AG04449 (cell line): ENCODE results near the gene HARS1.
"Not testable (repeated sequence)": the region's sequence is repeated elsewhere in the genome, so short reads cannot be mapped to it uniquely, and the experiment has no call there.

Experiments used
- CTCF ChIA-PET: fragments of 350-600 bp; formaldehyde crosslinking; extraction: SDS; loops from one replicate; lab custom pipeline; 2021; ENCODE audit warnings: antibody characterized with exemption; lab: Yijun Ruan, JAX
- POLR2A ChIA-PET: fragments of 400-600, 350-600 bp; formaldehyde crosslinking; extraction: SDS; loops from one replicate; lab custom pipeline; 2020; ENCODE audit warnings: antibody characterized with exemption, inconsistent platforms; lab: Yijun Ruan, JAX
- DNase-seq: peaks from one replicate; pipeline ENCODE4 v3.0.0-alpha.2; 2010; ENCODE audit warnings: low read depth, low spot score
- H3K4me3 ChIP-seq: 2 replicates; pipeline ENCODE4 v1.5.1; 2011; ENCODE audit warnings: low read depth, mild to moderate bottlenecking, control low read depth, low read length
- TF ChIP-seq, protein P1 (sequence below): IDR thresholded peaks from one replicate; pipeline ENCODE4 v1.5.1; 2011; ENCODE audit warnings: mild to moderate bottlenecking, moderate library complexity, low read length, control low read depth, inconsistent platforms; ENCODE audit not compliant: insufficient read depth; ENCODE audit errors: missing control alignments

HARS1 gene

DNA sequence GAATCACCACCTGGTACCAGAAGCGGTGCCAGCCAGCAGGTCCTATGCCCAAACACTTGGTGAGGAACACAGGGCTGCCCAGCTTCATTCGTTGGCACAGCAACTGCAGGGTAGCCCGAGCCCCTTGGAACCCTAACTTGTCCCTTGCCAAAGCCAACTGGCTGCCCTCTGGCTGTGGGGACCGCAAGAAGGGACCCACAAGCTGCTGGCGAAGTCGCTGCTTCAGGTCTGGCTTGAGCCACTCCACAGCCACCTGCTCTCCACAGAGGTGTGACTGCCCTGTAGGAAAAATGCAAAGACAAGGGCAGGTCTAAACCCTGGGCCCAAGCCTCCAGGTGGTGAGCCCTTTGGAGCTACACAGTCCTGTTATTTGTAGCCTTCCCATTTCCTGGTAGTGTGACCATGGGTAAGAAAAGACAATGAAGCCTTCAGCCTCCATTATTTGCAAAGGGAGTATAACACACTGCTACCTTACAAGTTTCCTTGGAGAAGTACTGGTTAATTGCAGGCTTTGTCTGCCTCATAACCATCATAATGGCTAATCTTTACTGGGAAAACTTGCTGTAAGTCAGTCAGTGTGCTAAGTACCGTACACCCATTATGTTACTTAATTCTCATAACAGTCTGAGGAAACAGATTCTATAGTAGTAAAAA is 19.6 kb downstream of the HARS1 start:
- POLR2A ChIA-PET = interaction anchor here (1.0 to 1.1 kb wide), 2 partner anchors 19 to 124 kb away, joined by 3 to 4 read pairs; partner anchors contain the start of gene EIF4EBP3
- TF ChIP-seq, protein P1, sequence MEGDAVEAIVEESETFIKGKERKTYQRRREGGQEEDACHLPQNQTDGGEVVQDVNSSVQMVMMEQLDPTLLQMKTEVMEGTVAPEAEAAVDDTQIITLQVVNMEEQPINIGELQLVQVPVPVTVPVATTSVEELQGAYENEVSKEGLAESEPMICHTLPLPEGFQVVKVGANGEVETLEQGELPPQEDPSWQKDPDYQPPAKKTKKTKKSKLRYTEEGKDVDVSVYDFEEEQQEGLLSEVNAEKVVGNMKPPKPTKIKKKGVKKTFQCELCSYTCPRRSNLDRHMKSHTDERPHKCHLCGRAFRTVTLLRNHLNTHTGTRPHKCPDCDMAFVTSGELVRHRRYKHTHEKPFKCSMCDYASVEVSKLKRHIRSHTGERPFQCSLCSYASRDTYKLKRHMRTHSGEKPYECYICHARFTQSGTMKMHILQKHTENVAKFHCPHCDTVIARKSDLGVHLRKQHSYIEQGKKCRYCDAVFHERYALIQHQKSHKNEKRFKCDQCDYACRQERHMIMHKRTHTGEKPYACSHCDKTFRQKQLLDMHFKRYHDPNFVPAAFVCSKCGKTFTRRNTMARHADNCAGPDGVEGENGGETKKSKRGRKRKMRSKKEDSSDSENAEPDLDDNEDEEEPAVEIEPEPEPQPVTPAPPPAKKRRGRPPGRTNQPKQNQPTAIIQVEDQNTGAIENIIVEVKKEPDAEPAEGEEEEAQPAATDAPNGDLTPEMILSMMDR = no peak
- CTCF ChIA-PET = interaction anchor here (1.0 kb wide), 1 partner anchor 10 kb away, joined by 3 read pairs; no protein-coding TSS in a partner anchor

DNA sequence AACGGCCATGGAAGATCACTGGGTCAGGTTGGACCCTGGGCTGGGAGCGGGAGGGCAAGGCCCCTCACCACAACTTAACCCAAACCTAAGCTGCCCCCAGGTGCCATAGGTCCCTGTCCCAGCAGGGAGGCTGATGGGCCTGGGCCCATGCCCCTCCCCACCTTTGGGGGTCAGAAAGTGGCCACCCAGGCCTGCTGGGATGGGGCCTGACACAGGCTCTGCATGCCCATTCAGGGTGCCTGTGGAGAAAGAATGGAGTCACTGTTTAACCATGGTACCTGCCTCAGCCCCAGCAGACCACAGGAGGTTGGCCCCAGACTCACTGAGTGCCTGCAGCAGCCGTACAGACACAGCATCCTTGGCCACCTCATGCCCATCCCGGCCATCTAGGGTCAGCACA is 20.1 kb downstream of the HARS1 start:
- DNase-seq, H3K4me3 ChIP-seq, POLR2A ChIA-PET: not testable (repeated sequence)
- CTCF ChIA-PET = interaction anchor here (1.0 kb wide), 1 partner anchor 11 kb away, joined by 3 read pairs; no protein-coding TSS in a partner anchor

More for the DNA sequence above, 19.6 kb downstream of the HARS1 start:
- no peak overlapping the region for H3K4me3 ChIP-seq
- no peak for DNase-seq

DNA sequence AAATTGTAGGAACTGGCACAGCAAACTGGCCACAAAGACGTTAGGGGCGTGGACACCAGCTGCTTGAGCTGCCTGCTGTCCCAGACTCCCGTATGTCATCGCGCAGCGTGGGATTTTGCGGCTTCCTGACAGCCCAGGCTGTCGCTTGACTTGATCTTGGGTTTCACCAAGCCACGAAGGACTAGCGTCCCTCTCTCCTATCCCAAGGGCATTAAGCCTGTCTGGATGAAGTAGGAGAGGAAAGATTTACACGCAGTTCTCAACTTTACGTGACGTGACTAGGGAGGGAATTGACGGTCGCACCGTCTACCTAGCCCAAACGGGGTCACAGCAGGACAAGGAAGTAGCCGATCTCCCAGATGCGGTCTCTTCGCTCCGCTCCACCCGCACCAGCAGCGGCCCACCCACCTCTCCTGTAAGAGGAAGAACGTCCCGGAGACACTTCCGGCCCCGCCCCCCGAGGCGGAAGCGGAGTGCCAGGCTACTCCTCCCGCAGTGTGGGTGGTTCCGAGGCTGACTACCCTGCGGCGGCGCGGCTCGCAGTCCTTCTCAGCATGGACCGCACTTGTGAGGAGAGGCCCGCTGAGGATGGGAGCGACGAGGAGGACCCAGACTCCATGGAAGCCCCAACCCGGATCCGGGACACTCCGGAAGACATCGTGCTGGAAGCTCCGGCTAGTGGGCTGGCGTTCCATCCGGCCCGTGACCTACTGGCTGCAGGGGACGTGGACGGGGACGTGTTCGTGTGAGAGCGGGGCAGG is 26.6 kb downstream of the HARS1 start, which contains the start of gene WDR55:
Gene WDR55 (plus strand): TSS at position 546 of the 761 bp plus-strand sequence. CDS start 9 bp downstream, at position 555.
- TF ChIP-seq, protein P1 = no peak
- peak within 1 kb of the TSS; percentile 96 for H3K4me3 ChIP-seq
- ChIA-PET CTCF (interaction anchor here (3.7 kb wide), 1 partner anchor 291 kb away, joined by 11 read pairs; no protein-coding TSS in a partner anchor), POLR2A (interaction anchor here (0.5 to 3.5 kb wide), 10 partner anchors 17 to 117 kb away, joined by 3 to 18 read pairs (median 4); partner anchors contain the start of genes APBB3, EIF4EBP3, HARS1 and HARS2)
- peak; percentile 37 for DNase-seq

DNA sequence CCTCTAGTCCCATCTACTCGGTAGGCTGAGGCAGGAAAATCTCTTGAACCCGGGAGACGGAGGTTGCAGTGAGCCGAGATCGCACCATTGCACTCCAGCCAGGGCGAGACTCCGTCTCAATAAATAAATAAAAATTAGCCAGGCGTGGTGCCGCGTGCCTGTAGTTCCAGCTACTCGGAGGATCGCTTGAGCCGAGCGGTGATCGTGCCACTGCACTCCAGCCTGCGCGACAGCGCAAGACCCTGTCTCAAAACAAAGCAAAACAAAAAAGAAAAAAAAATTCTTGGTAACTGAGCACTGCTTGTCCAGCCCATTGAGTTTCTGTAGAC is 27.2 kb downstream of the HARS1 start:
- POLR2A ChIA-PET = interaction anchor here (0.5 to 3.5 kb wide), 7 partner anchors 17 to 117 kb away, joined by 3 to 18 read pairs (median 5); partner anchors contain the start of genes APBB3, EIF4EBP3, IK and NDUFA2
- DNase-seq = no peak
- TF ChIP-seq, protein P1 = no peak
- CTCF ChIA-PET = interaction anchor here (1.8 kb wide), 1 partner anchor 16 kb away, joined by 4 read pairs; the partner anchor contains the start of genes IK and NDUFA2
- peak overlapping the region; percentile 96 for H3K4me3 ChIP-seq

DNA sequence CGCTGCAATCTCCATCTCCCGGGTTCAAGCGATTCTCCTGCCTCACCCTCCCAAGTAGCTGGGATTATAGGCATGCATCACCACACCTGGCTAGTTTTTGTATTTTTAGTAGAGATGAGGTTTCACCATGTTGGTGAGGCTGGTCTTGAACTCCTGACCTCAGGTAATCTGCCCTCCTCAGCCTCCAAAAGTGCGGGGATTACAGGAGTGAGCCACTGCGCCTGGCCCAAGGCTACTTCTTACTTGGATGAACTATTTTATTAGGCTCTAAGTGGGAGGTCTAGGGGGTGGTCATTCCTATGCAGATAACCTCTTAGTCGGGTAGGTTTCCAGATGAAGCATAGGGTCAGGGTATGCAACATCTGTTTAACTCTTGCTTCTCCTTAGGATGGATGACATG is 30.8 kb downstream of the HARS1 start:
- POLR2A ChIA-PET, H3K4me3 ChIP-seq, DNase-seq: not testable (repeated sequence)
- CTCF ChIA-PET = interaction anchor here (1.1 kb wide), 1 partner anchor 14 kb away, joined by 3 read pairs; no protein-coding TSS in a partner anchor

DNA sequence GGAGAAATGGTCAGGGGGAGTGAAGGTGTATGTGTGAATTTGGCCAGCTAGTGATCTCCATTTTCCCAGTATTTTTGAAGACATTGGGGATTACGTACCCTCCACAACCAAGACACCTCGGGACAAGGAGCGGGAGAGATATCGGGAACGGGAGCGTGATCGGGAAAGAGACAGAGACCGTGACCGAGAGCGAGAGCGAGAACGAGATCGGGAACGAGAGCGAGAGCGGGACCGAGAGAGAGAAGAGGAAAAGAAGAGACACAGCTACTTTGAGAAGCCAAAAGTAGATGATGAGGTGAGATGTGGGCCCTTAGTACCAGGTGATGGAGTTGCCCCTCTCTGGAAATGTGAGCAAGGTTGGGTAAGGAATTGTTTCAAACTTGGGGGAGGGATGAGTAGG is 32.3 kb downstream of the HARS1 start:
- ChIA-PET CTCF (no interaction called here), POLR2A (interaction anchor here (0.9 kb wide), 1 partner anchor 11 kb away, joined by 5 read pairs; the partner anchor contains the start of genes IK and NDUFA2)
- TF ChIP-seq, protein P1 = no peak
- DNase-seq = no peak
- H3K4me3 ChIP-seq = no peak overlapping the region
